ENCODE results near the gene AP4B1. TPM values are rescaled to one million over a fixed set of nuclear protein-coding genes. Genes with fewer than 3 reads are reported as not detected.

AP4B1 gene
- polyA plus RNA-seq, 2 of the 4 experiments (the other 2 are of a cell fraction) = 9.2 to 11.9 TPM

DNA sequence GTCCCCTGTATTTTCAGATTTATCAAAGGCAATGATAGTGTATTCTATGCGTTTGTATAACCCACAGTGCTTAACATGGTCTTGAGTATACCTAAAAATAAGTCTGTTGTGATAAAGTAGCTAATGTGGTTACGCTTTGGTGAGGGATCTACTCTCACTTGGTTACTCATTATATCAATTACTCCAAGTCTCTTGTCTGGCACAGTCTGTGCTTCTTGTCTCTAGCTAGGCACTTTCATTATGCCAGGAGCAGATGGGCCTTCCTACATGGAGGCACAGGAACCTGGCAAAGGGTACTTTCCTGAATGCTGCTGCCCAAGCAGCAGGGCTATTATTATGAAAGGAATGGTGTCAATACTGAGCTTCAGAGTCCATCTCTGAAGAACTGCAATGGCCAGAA lies 28.9 kb downstream of the AP4B1 start:
- ChIA-PET CTCF (interaction anchor here (0.6 to 1.6 kb wide), 3 partner anchors 10 to 158 kb away, joined by 3 to 4 read pairs (median 3); no protein-coding TSS in a partner anchor), POLR2A (no interaction called here)
- no peaks in the 10 kb centered on the region for H3K9me3 ChIP-seq
- DNase-seq (ENCODE audit: low read depth in 1 of 2, low spot score in 1 of 2) (no peak), ATAC-seq (no peak), FAIRE-seq (no peak)
- H3K27ac ChIP-seq = no peak overlapping the region
- TF ChIP-seq SREBF2 (IDR thresholded peaks at IDR 0.05) = no peak
- no peak for TF ChIP-seq NR3C1 (IDR thresholded peaks at IDR 0.05)
- no peak for TF ChIP-seq NFE2L2 (conservative IDR thresholded peaks at IDR 0.05; ENCODE audit: low read length)
- TF ChIP-seq PHF8 (IDR thresholded peaks at IDR 0.05; ENCODE audit: borderline replicate concordance, low read depth) = no peak
- TF ChIP-seq, protein P1, sequence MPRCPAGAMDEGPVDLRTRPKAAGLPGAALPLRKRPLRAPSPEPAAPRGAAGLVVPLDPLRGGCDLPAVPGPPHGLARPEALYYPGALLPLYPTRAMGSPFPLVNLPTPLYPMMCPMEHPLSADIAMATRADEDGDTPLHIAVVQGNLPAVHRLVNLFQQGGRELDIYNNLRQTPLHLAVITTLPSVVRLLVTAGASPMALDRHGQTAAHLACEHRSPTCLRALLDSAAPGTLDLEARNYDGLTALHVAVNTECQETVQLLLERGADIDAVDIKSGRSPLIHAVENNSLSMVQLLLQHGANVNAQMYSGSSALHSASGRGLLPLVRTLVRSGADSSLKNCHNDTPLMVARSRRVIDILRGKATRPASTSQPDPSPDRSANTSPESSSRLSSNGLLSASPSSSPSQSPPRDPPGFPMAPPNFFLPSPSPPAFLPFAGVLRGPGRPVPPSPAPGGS (IDR thresholded peaks at IDR 0.05) = no peak
- no peak for TF ChIP-seq ESRRA (IDR thresholded peaks at IDR 0.05; ENCODE audit: borderline replicate concordance, low read length)
- TF ChIP-seq MAZ (IDR thresholded peaks at IDR 0.05; ENCODE audit: borderline replicate concordance, low read depth, low read length) = no peak
- TF ChIP-seq CBX8 (IDR thresholded peaks at IDR 0.05) = no peak
- TF ChIP-seq ZC3H11A (IDR thresholded peaks at IDR 0.05) = no peak
- no peak for TF ChIP-seq GATA3 (IDR thresholded peaks at IDR 0.05; ENCODE audit: borderline replicate concordance)
- no peak for TF ChIP-seq SMC3 (IDR thresholded peaks at IDR 0.05)
- no peak for TF ChIP-seq HEYL (CRISPR knock-in tag; IDR thresholded peaks at IDR 0.05)
- no peak for TF ChIP-seq RCOR1 (IDR thresholded peaks at IDR 0.05; ENCODE audit: low read depth, low read length)
- no peak for TF ChIP-seq EP300 (IDR thresholded peaks at IDR 0.05)
- H3K4me3 ChIP-seq = no peak overlapping the region
- H3K4me1 ChIP-seq = no peaks in the 10 kb centered on the region
- 86% methylated on average over 2 of the region's 2 CpGs for WGBS (ENCODE audit: missing lambda C conversion rate)
- no peak overlapping the region for H3K4me2 ChIP-seq

DNA sequence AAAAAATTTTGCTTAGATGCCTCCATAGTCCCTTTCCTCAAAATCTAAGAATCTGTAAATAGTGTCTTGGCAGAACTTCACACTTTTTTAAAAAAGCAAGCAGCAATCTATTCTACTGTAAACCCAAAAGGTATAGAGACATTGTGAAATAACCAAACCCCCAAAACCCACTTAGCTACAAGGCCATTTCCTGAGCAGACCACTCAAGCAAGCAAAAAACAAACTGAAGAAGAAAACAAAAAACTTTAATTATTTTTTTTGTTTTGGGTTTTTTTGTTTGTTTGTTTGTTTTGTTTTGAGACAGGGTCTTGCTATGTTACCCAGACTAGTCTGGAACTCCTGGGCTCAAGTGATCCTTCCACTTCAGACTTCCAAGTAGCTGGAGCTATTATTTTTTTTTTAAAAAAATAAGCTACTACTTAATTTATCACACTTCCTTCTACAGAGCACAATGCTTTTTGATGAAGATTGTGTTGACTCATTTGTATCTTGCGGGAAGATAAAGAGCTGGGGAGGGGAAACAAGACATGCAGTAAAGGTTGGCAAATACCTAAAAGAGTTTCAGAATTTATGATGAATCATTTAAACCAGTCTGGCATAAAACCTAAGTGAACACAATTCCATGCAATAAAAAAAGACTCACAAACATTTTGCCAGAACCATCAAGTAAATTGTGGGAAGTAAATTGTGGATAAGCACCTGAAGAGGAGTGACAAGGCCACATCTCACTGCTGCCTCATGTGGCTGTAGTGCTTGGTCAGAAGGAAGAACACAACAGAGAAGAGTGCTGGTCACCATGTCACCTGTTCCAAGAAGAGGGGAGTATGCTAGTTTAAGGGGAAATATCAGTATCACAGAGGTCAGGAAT lies 30.4 kb downstream of the AP4B1 start:
- 100% methylated on average over 1 of the region's 1 CpG for WGBS (ENCODE audit: missing lambda C conversion rate)
- CTCF ChIA-PET = interaction anchor here (1.6 kb wide), 1 partner anchor 14 kb away, joined by 3 read pairs; no protein-coding TSS in a partner anchor
- H3K4me3 ChIP-seq = no peak overlapping the region

DNA sequence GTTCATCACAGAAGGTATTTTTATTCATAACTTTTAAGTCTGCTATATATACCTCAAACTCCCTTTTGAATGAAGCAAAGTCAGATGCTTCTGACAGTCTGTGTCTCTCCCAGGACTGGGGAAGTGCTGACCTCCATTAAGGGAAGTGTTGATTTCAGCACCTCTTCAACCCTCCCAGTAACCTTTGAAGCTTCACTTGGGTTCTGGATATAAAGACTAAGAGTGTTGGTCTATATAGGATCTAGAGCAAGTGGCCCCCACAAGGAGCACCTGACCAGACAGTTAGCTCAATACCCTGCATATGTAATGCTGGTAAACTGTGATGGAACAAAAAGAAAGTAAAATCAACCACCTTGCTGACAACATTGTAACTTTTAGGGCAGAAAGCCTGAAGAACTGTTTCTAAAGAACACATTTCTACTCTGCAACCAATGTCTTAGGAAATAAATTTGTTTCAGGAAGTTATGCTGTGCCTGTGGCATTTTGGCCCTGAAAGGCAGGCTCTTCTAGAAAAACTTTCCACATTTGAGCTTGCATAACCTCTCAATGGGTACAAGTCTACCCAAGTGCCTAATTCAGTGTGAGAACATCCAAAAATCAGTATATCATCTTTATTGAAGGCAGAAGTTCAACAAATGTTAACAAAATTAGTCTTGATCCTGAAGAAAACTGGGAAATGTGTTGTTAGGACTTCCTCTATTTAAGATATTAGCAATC lies 32.2 kb downstream of the AP4B1 start:
- Histone ChIP-seq H3K4me1 (no peaks in the 10 kb centered on the region), H3K9me3 (no peaks in the 10 kb centered on the region), H3K4me3 (no peak overlapping the region), H3K4me2 (no peak overlapping the region), H3K27ac (no peak overlapping the region)
- ChIA-PET CTCF (no interaction called here), POLR2A (no interaction called here)
- TF ChIP-seq, protein P1 (IDR thresholded peaks at IDR 0.05) = no peak
- TF ChIP-seq RCOR1 (IDR thresholded peaks at IDR 0.05; ENCODE audit: low read depth, low read length) (no peak), HOXB5 (CRISPR knock-in tag; IDR thresholded peaks at IDR 0.05) (no peak), HDAC2 (IDR thresholded peaks at IDR 0.05) (no peak), FOXS1 (CRISPR knock-in tag; IDR thresholded peaks at IDR 0.05) (no peak), MAZ (IDR thresholded peaks at IDR 0.05; ENCODE audit: borderline replicate concordance, low read depth, low read length) (no peak), TFCP2L1 (CRISPR knock-in tag; IDR thresholded peaks at IDR 0.05) (no peak)
- no peak for DNase-seq (ENCODE audit: low read depth in 1 of 2, low spot score in 1 of 2)
- no peak for FAIRE-seq
- no peak for ATAC-seq

More for the DNA sequence above, 30.4 kb downstream of the AP4B1 start:
- POLR2A ChIA-PET = no interaction called here
- FAIRE-seq = no peak
- Histone ChIP-seq H3K27ac (no peak overlapping the region), H3K9me3 (no peaks in the 10 kb centered on the region), H3K4me1 (no peaks in the 10 kb centered on the region), H3K4me2 (no peak overlapping the region)
- peak; percentile 65 to 71; a peak in 3 of 6 replicates for ATAC-seq
- TF ChIP-seq ZFP36 (IDR thresholded peaks at IDR 0.05; ENCODE audit: borderline replicate concordance, partially characterized antibody) (no peak), KDM5A (IDR thresholded peaks at IDR 0.05) (no peak), HOXB13 (CRISPR knock-in tag; IDR thresholded peaks at IDR 0.05; ENCODE audit: low read depth) (no peak), NR3C1 (IDR thresholded peaks at IDR 0.05) (no peak), NFE2L2 (conservative IDR thresholded peaks at IDR 0.05; ENCODE audit: low read length) (no peak)
- peak in 1 of 2 experiments; percentile 33 for DNase-seq (ENCODE audit: low read depth in 1 of 2, low spot score in 1 of 2)

Data from A549 (cell line).